HUES64 (cell line): ENCODE data around the gene PPFIBP1.
"Not testable (repeated sequence)": the region's sequence is repeated elsewhere in the genome, so short reads cannot be mapped to it uniquely, and the experiment has no call there.

ENCODE experiments used
- H3K27ac ChIP-seq: 2 replicates; pipeline ENCODE4 v1.7.0; 2013; ENCODE audit warnings: low read depth, low read length, inconsistent platforms
- H3K27me3 ChIP-seq: 2 replicates; pipeline ENCODE4 v1.6.1; 2013; ENCODE audit warnings: mild to moderate bottlenecking, low read length; ENCODE audit not compliant: insufficient read depth
- H3K36me3 ChIP-seq: 2 replicates; pipeline ENCODE4 v1.6.1; 2013; ENCODE audit warnings: mild to moderate bottlenecking, low read length; ENCODE audit not compliant: insufficient read depth
- H3K4me1 ChIP-seq: 2 replicates; pipeline ENCODE4 v1.6.1; 2013; ENCODE audit warnings: mild to moderate bottlenecking, low read length, moderate library complexity; ENCODE audit not compliant: insufficient read depth
- H3K4me3 ChIP-seq: 2 replicates; pipeline ENCODE4 v1.5.1; 2013; ENCODE audit warnings: mild to moderate bottlenecking, low read length, moderate library complexity
- H3K9ac ChIP-seq: 2 replicates; pipeline ENCODE4 v1.6.1; 2013; ENCODE audit warnings: mild to moderate bottlenecking, low read depth, low read length
- H3K9me3 ChIP-seq: 2 replicates; pipeline ENCODE4 v1.6.1; 2013; ENCODE audit warnings: low read depth, low read length; ENCODE audit not compliant: insufficient read depth
- WGBS: fragments of 150-250, 120-280 bp; methylation state at CpG from one replicate; pipeline ENCODE4 v1.1.7; 2013; ENCODE audit warnings: missing lambda C conversion rate; 5-methylcytosine and 5-hydroxymethylcytosine counted together

Gene PPFIBP1

GRCh38 chr12:27572486-27573255 lies 48.7 kb downstream of the PPFIBP1 start:
- WGBS, result 96% methylated on average over 1 of the region's 2 CpGs
- Histone ChIP-seq H3K27ac (no peak overlapping the region), H3K27me3 (no peaks in the 10 kb centered on the region), H3K4me3 (no peak overlapping the region), H3K9me3 (no peaks in the 10 kb centered on the region), H3K36me3 (no peaks in the 10 kb centered on the region), H3K4me1 (0 out of 2 replicates have a peak, but pooled peaks cover 6% of the 10 kb centered on the region), H3K9ac (no peak overlapping the region)

- Histone ChIP-seq H3K36me3 (peaks cover 1% of the 10 kb centered on the region; the same call in 1 of the 2 replicates), H3K9me3 (no peaks in the 10 kb centered on the region), H3K27me3 (no peaks in the 10 kb centered on the region), H3K27ac (no peak overlapping the region), H3K9ac (no peak overlapping the region), H3K4me1 (0 out of 2 replicates have a peak, but pooled peaks cover 4% of the 10 kb centered on the region), H3K4me3 (no peak overlapping the region)
- WGBS, result 72% methylated on average over 2 of the region's 3 CpGs
Observed at GRCh38 chr12:27573972-27574371, 50.0 kb downstream of the PPFIBP1 start.

- Histone ChIP-seq H3K9me3 (no peaks in the 10 kb centered on the region), H3K9ac (no peak overlapping the region), H3K4me1 (0 out of 2 replicates have a peak, but pooled peaks cover 3% of the 10 kb centered on the region), H3K27ac (no peak overlapping the region), H3K27me3 (no peaks in the 10 kb centered on the region), H3K36me3 (peaks cover 4% of the 10 kb centered on the region; the same call in 1 of the 2 replicates), H3K4me3 (no peak overlapping the region)
Observed at GRCh38 chr12:27575090-27575761, 51.2 kb downstream of the PPFIBP1 start.

GRCh38 chr12:27575762-27576118 lies 51.7 kb downstream of the PPFIBP1 start:
- Histone ChIP-seq H3K4me3 (no peak overlapping the region), H3K27ac (no peak overlapping the region), H3K27me3 (no peaks in the 10 kb centered on the region), H3K4me1 (0 out of 2 replicates have a peak, but pooled peaks cover 3% of the 10 kb centered on the region), H3K36me3 (peaks cover 4% of the 10 kb centered on the region; the same call in 1 of the 2 replicates), H3K9ac (no peak overlapping the region), H3K9me3 (no peaks in the 10 kb centered on the region)
- WGBS, result 93% methylated on average over 2 of the region's 2 CpGs

- no peak overlapping the region for H3K4me3 ChIP-seq
- 0 out of 2 replicates have a peak, but pooled peaks cover 3% of the 10 kb centered on the region for H3K4me1 ChIP-seq
- no peaks in the 10 kb centered on the region for H3K9me3 ChIP-seq
- no peak overlapping the region for H3K27ac ChIP-seq
- peaks cover 4% of the 10 kb centered on the region; the same call in 1 of the 2 replicates for H3K36me3 ChIP-seq
- no peak overlapping the region for H3K9ac ChIP-seq
- no peaks in the 10 kb centered on the region for H3K27me3 ChIP-seq
- WGBS, result 100% methylated on average over 2 of the region's 3 CpGs
Observed at GRCh38 chr12:27576667-27577347, 52.8 kb downstream of the PPFIBP1 start.

- Histone ChIP-seq H3K27ac (no peak overlapping the region), H3K36me3 (peaks cover 4% of the 10 kb centered on the region; the same call in 1 of the 2 replicates), H3K27me3 (no peaks in the 10 kb centered on the region), H3K9ac (no peak overlapping the region), H3K9me3 (no peaks in the 10 kb centered on the region), H3K4me3 (no peak overlapping the region), H3K4me1 (0 out of 2 replicates have a peak, but pooled peaks cover 3% of the 10 kb centered on the region)
- 93% methylated on average over 3 of the region's 4 CpGs for WGBS
Observed at GRCh38 chr12:27577688-27578087, 53.7 kb downstream of the PPFIBP1 start.

GRCh38 chr12:27578689-27579372 lies 54.8 kb downstream of the PPFIBP1 start:
- Histone ChIP-seq H3K27ac (no peak overlapping the region), H3K4me3 (no peak overlapping the region), H3K9me3 (no peaks in the 10 kb centered on the region), H3K4me1 (0 out of 2 replicates have a peak, but pooled peaks cover 3% of the 10 kb centered on the region), H3K9ac (no peak overlapping the region), H3K36me3 (peaks cover 4% of the 10 kb centered on the region; the same call in 1 of the 2 replicates), H3K27me3 (no peaks in the 10 kb centered on the region)
- WGBS, result 96% methylated on average over 7 of the region's 7 CpGs

GRCh38 chr12:27580561-27581330 lies 56.7 kb downstream of the PPFIBP1 start:
- 96% methylated on average over 7 of the region's 9 CpGs for WGBS
- no peak overlapping the region for H3K9ac ChIP-seq
- H3K27me3 ChIP-seq, result no peaks in the 10 kb centered on the region
- no peaks in the 10 kb centered on the region for H3K9me3 ChIP-seq
- 0 out of 2 replicates have a peak, but pooled peaks cover 3% of the 10 kb centered on the region for H3K4me1 ChIP-seq
- H3K36me3 ChIP-seq, result peaks cover 4% of the 10 kb centered on the region; the same call in 1 of the 2 replicates
- no peak overlapping the region for H3K27ac ChIP-seq
- H3K4me3 ChIP-seq, result no peak overlapping the region

GRCh38 chr12:27581331-27581671 lies 57.3 kb downstream of the PPFIBP1 start:
- not testable (repeated sequence) for H3K9ac ChIP-seq, H3K4me1 ChIP-seq, H3K4me3 ChIP-seq, H3K27ac ChIP-seq, H3K9me3 ChIP-seq, H3K36me3 ChIP-seq, H3K27me3 ChIP-seq
- no CpG with 5 or more reads among the region's 1 CpG for WGBS

- H3K4me3 ChIP-seq, H3K27me3 ChIP-seq, H3K36me3 ChIP-seq, H3K9me3 ChIP-seq, H3K27ac ChIP-seq, H3K9ac ChIP-seq, H3K4me1 ChIP-seq: not testable (repeated sequence)
- WGBS, result 89% methylated on average over 3 of the region's 3 CpGs
Observed at GRCh38 chr12:27581833-27582232, 57.8 kb downstream of the PPFIBP1 start.
